Type B pancreatic cell (in vitro differentiated cells): Measurements from ENCODE around the gene CDHR1. TPM values are rescaled to one million over a fixed set of nuclear protein-coding genes. Genes with fewer than 3 reads are reported as not detected.
"Not testable (repeated sequence)": the region's sequence is repeated elsewhere in the genome, so short reads cannot be mapped to it uniquely, and the experiment has no call there.

Experiments
- DNase-seq: peaks from one replicate; pipeline ENCODE4 v3.0.0; 2021; ENCODE audit warnings: mixed read lengths; ENCODE audit not compliant: unreplicated experiment; ENCODE audit errors: extremely low spot score
- H3K27ac Mint-ChIP-seq: 2 replicates; pipeline ENCODE4 v1.8.0; 2021; ENCODE audit warnings: mild to moderate bottlenecking, mixed read lengths
- H3K27me3 Mint-ChIP-seq: 2 replicates; pipeline ENCODE4 v1.8.0; 2021; ENCODE audit warnings: mixed read lengths
- H3K36me3 Mint-ChIP-seq: 2 replicates; pipeline ENCODE4 v1.8.0; 2021; ENCODE audit warnings: mixed read lengths
- H3K4me1 Mint-ChIP-seq: one replicate; pipeline ENCODE4 v1.8.0; 2021; ENCODE audit warnings: mixed read lengths; ENCODE audit not compliant: unreplicated experiment
- H3K4me3 Mint-ChIP-seq: 2 replicates; pipeline ENCODE4 v1.8.0; 2021; ENCODE audit warnings: mild to moderate bottlenecking, mixed read lengths
- H3K9me3 Mint-ChIP-seq: 2 replicates; pipeline ENCODE4 v1.8.0; 2021; ENCODE audit warnings: mixed read lengths
- CTCF ChIP-seq: fragments of 200-600 bp; sonication (generic); conservative IDR thresholded peaks from 2 replicates; pipeline ENCODE4 v1.5.0; 2021; ENCODE audit warnings: antibody characterized with exemption, mild to moderate bottlenecking
- total RNA-seq: library from RNA; stranded (reverse); gene quantifications from 2 replicates; pipeline ENCODE4 v1.2.1, GENCODE V29; 2021; ENCODE audit warnings: low replicate concordance

The CDHR1 gene
- total RNA-seq, 1 donor from 2014 or later: 0.41 TPM

DNA sequence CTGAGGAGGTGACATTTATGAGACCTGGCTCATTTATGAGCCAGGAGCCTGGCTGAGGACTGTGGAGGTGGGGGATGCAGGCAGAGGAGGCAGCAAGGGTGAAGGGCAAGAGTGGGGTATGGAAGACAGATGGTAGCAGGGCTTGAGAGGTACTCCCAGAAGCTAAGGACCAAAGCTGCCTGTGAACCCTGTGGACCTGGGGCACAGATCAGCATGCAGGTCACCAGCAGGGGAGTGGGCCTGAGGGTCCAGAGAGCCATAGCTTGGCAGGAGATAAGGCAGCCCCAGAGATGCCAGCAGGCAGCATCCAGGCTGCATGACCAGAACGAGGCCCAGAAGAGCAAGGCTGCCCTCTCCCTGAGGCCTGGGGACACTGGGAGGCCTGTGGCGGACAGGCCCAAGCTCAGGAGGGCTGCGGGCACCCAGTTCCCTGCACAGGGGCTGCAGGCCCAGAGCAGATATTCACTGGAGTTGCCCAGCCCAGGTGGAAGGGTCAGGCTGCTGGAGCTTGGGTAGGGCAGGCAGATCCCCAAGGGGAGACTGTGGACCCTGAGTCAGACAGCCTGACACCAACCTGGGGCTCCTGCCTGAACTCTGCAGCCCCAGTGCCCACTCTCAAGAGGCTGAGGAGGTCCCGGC lies 17.4 kb upstream of the CDHR1 start:
- H3K4me3 Mint-ChIP-seq: no peak overlapping the region
- no peaks in the 10 kb centered on the region for H3K27me3 Mint-ChIP-seq
- DNase-seq: peak; percentile 50
- no peaks in the 10 kb centered on the region for H3K9me3 Mint-ChIP-seq
- TF ChIP-seq CTCF: no peak
- H3K4me1 Mint-ChIP-seq: no peaks in the 10 kb centered on the region
- H3K27ac Mint-ChIP-seq: no peak overlapping the region
- H3K36me3 Mint-ChIP-seq: no peaks in the 10 kb centered on the region

DNA sequence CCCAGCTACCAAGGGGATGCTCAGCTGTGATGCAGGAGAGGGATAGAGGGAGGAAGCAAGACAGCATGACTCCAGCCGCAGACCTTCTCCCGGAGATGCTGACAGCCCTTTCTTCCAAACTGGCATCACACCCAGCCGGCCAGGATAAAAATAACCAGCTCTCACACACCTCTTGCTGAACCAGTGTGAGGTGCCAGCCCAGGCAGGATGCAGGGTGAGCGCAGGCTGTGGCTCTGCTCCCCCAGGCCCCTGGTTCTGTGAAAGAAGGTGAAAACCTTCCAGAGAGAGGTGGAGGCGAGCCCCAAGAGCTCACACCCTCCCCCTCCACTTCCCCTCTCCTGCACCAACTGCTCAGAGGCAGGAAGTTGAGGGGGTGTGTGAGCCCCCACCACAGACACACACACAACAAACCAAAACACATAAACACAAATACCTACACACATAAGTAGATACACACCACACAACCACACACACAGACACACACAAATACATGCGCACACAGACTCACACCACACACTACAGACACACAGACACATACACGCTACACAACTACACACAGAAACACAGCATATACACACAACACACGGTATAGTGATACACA lies 16.7 kb upstream of the CDHR1 start:
- H3K4me3 Mint-ChIP-seq: no peak overlapping the region
- DNase-seq: no peak
- no peaks in the 10 kb centered on the region for H3K36me3 Mint-ChIP-seq
- no peak overlapping the region for H3K27ac Mint-ChIP-seq
- no peaks in the 10 kb centered on the region for H3K9me3 Mint-ChIP-seq
- no peak for TF ChIP-seq CTCF
- H3K4me1 Mint-ChIP-seq: no peaks in the 10 kb centered on the region
- H3K27me3 Mint-ChIP-seq: peaks cover 2% of the 10 kb centered on the region

DNA sequence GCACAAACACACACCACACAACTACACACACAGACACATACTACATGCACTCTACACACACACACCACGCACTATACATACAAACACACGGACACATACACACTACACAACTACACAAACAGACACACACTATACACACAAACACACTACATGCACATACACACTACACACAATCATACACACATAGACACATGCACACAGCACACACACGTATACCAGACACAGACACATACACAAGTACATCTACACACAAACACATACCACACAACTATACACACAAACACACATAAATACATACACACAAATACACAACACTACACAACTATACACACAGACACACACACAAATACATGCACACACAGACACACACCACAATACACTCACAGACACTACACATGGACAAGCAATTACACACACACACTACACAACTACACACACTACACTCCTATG lies 16.2 kb upstream of the CDHR1 start:
- H3K36me3 Mint-ChIP-seq: no peaks in the 10 kb centered on the region
- TF ChIP-seq CTCF: no peak
- H3K27ac Mint-ChIP-seq: no peak overlapping the region
- peaks cover 4% of the 10 kb centered on the region for H3K27me3 Mint-ChIP-seq
- no peaks in the 10 kb centered on the region for H3K4me1 Mint-ChIP-seq
- H3K9me3 Mint-ChIP-seq: no peaks in the 10 kb centered on the region
- no peak for DNase-seq
- H3K4me3 Mint-ChIP-seq: no peak overlapping the region

GRCh38 chr10:84179059-84179710 lies 15.2 kb upstream of the CDHR1 start:
- DNase-seq: no peak
- no peak for TF ChIP-seq CTCF
- H3K4me3 Mint-ChIP-seq: no peak overlapping the region
- H3K4me1 Mint-ChIP-seq: no peaks in the 10 kb centered on the region
- H3K27me3 Mint-ChIP-seq: peaks cover 4% of the 10 kb centered on the region
- no peaks in the 10 kb centered on the region for H3K9me3 Mint-ChIP-seq
- no peaks in the 10 kb centered on the region for H3K36me3 Mint-ChIP-seq
- no peak overlapping the region for H3K27ac Mint-ChIP-seq

- not testable (repeated sequence) for H3K4me3 Mint-ChIP-seq, H3K9me3 Mint-ChIP-seq, H3K27me3 Mint-ChIP-seq, H3K4me1 Mint-ChIP-seq, H3K36me3 Mint-ChIP-seq, H3K27ac Mint-ChIP-seq, DNase-seq
Measured at GRCh38 chr10:84180386-84180785, 14.0 kb upstream of the CDHR1 start.

DNA sequence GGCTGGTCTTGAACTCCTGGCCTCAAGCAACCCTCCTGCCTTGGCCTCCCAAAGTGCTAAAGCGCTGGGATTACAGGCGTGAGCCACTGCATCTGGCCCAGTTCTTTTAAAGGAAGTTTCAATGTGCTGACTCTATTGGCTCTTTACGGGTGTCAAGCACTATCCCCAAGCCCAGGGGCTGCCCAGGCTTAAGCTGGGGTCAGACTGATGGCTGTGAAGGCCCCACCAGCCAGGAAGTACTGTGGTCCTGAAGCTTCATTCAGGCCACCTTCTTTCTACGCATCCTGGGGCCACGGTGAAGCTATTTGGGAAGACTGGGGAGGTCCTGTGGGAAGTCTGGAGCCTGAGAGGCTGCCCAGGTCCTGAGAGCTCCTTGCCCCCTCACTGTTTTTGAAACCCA lies 12.7 kb upstream of the CDHR1 start:
- Mint-ChIP-seq H3K4me1 (no peaks in the 10 kb centered on the region), H3K36me3 (no peaks in the 10 kb centered on the region)

More for the DNA sequence above, 12.7 kb upstream of the CDHR1 start:
- H3K9me3 Mint-ChIP-seq: no peaks in the 10 kb centered on the region
- H3K27ac Mint-ChIP-seq: no peak overlapping the region
- TF ChIP-seq CTCF: no peak
- no peak overlapping the region for H3K4me3 Mint-ChIP-seq
- DNase-seq: no peak
- H3K27me3 Mint-ChIP-seq: peaks cover 7% of the 10 kb centered on the region
